ENCODE measurements around the gene RASA1. TPM values are rescaled to one million over a fixed set of nuclear protein-coding genes. Genes with fewer than 3 reads are reported as not detected.
A peak's percentile ranks its signal among the peaks of the same experiment; 100 is the strongest.

RASA1 gene
- total RNA-seq, 1 experiment from 2014 or later, result 23.0 TPM

DNA sequence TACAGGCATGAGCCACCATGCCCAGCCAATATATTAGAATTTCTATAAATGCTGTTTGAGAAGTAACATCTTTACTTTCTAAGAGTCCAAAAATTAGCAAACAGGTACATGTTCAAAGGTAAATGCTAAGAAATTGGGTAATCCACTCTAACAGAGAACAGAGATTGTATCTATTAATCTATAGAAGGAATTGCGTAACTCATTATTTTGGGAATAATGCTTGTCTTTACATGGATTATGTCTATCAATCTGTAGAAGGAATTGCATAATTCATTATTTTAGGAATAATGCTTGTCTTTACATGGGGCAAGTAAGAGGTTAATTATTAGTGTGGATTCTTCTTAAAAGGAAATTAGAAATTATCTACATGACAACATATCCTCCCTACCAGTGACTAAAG lies 114.5 kb downstream of the RASA1 start:
- TF ChIP-seq, protein P1, sequence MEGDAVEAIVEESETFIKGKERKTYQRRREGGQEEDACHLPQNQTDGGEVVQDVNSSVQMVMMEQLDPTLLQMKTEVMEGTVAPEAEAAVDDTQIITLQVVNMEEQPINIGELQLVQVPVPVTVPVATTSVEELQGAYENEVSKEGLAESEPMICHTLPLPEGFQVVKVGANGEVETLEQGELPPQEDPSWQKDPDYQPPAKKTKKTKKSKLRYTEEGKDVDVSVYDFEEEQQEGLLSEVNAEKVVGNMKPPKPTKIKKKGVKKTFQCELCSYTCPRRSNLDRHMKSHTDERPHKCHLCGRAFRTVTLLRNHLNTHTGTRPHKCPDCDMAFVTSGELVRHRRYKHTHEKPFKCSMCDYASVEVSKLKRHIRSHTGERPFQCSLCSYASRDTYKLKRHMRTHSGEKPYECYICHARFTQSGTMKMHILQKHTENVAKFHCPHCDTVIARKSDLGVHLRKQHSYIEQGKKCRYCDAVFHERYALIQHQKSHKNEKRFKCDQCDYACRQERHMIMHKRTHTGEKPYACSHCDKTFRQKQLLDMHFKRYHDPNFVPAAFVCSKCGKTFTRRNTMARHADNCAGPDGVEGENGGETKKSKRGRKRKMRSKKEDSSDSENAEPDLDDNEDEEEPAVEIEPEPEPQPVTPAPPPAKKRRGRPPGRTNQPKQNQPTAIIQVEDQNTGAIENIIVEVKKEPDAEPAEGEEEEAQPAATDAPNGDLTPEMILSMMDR (IDR thresholded peaks at IDR 0.05; ENCODE audit: insufficient read depth in 1 of 2, low read depth in 1 of 2, low read length in 1 of 2, severe bottlenecking in 1 of 2, unreplicated experiment in 1 of 2), result no peak
- Mint-ChIP-seq H3K27ac (ENCODE audit: unreplicated experiment) (no peak overlapping the region), H3K9me3 (ENCODE audit: unreplicated experiment) (no peaks in the 10 kb centered on the region), H3K36me3 (ENCODE audit: insufficient read depth, unreplicated experiment) (peaks cover 44% of the 10 kb centered on the region), H3K27me3 (ENCODE audit: insufficient read depth, unreplicated experiment) (no peaks in the 10 kb centered on the region), H3K4me3 (ENCODE audit: unreplicated experiment) (no peak overlapping the region), H3K4me1 (ENCODE audit: low read depth, unreplicated experiment) (peaks cover 6% of the 10 kb centered on the region)
- no peaks in the 10 kb centered on the region for H3K27me3 ChIP-seq (replicated peaks; ENCODE audit: control insufficient read depth, insufficient read depth, low read length)
- ChIA-PET POLR2A (no interaction called here), CTCF (no interaction called here)
- no peak for DNase-seq
- H3K9me3 ChIP-seq, result no peaks in the 10 kb centered on the region
- H3K4me1 ChIP-seq, result peaks cover 22% of the 10 kb centered on the region
- H3K36me3 ChIP-seq (ENCODE audit: control insufficient read depth, insufficient read depth, low read length), result no peaks in the 10 kb centered on the region
- intact Hi-C loops (cut with micrococcal nuclease; ENCODE audit: unreplicated experiment), result no loop called here
- no TSS peak for BruUV-seq (replicated peaks)
- H3K4me3 ChIP-seq (ENCODE audit: low read depth, low read length), result no peak overlapping the region

DNA sequence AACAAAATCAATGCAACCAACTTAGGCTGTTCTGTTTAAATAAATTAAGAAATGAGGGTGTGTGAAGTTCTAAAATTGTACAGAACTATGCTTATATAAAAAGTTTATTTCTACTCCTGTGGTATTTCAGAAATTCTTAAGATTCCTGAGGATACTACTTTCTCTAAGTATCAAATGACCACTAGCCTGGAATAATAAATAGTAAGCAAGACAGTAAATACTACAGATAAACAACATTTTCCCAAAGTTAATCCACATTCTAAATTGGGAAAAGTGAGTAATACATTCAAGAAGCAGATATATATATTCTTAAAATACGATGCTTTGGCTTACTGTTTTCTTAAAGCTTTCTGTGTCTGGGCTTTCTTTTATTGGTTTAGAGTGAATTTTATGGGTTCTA lies 115.5 kb downstream of the RASA1 start:
- Mint-ChIP-seq H3K4me1 (ENCODE audit: low read depth, unreplicated experiment) (peaks cover 6% of the 10 kb centered on the region), H3K4me3 (ENCODE audit: unreplicated experiment) (no peak overlapping the region), H3K27me3 (ENCODE audit: insufficient read depth, unreplicated experiment) (no peaks in the 10 kb centered on the region), H3K27ac (ENCODE audit: unreplicated experiment) (no peak overlapping the region), H3K9me3 (ENCODE audit: unreplicated experiment) (no peaks in the 10 kb centered on the region), H3K36me3 (ENCODE audit: insufficient read depth, unreplicated experiment) (peaks cover 44% of the 10 kb centered on the region)
- no peaks in the 10 kb centered on the region for H3K36me3 ChIP-seq (ENCODE audit: control insufficient read depth, insufficient read depth, low read length)
- BruUV-seq (replicated peaks), result no TSS peak
- intact Hi-C loops (cut with micrococcal nuclease; ENCODE audit: unreplicated experiment), result no loop called here
- CTCF ChIA-PET, result no interaction called here
- POLR2A ChIA-PET, result no interaction called here
- DNase-seq, result no peak
- peaks cover 22% of the 10 kb centered on the region for H3K4me1 ChIP-seq
- no peaks in the 10 kb centered on the region for H3K9me3 ChIP-seq
- no peaks in the 10 kb centered on the region for H3K27me3 ChIP-seq (replicated peaks; ENCODE audit: control insufficient read depth, insufficient read depth, low read length)
- TF ChIP-seq, protein P1 (IDR thresholded peaks at IDR 0.05; ENCODE audit: insufficient read depth in 1 of 2, low read depth in 1 of 2, low read length in 1 of 2, severe bottlenecking in 1 of 2, unreplicated experiment in 1 of 2), result no peak
- H3K4me3 ChIP-seq (ENCODE audit: low read depth, low read length), result no peak overlapping the region

GRCh38 chr5:87385802-87386201 lies 118.1 kb downstream of the RASA1 start:
- ChIA-PET CTCF (no interaction called here), POLR2A (interaction anchor here (1.0 kb wide), 1 partner anchor 27 kb away, joined by 3 read pairs; no protein-coding TSS in a partner anchor)
- Histone ChIP-seq H3K36me3 (ENCODE audit: control insufficient read depth, insufficient read depth, low read length) (no peaks in the 10 kb centered on the region), H3K4me3 (ENCODE audit: low read depth, low read length) (no peak overlapping the region), H3K9me3 (no peaks in the 10 kb centered on the region), H3K4me1 (peaks cover 22% of the 10 kb centered on the region), H3K27me3 (replicated peaks; ENCODE audit: control insufficient read depth, insufficient read depth, low read length) (no peaks in the 10 kb centered on the region)
- TF ChIP-seq, protein P1 (IDR thresholded peaks at IDR 0.05; ENCODE audit: insufficient read depth in 1 of 2, low read depth in 1 of 2, low read length in 1 of 2, severe bottlenecking in 1 of 2, unreplicated experiment in 1 of 2), result no peak
- Mint-ChIP-seq H3K9me3 (ENCODE audit: unreplicated experiment) (no peaks in the 10 kb centered on the region), H3K4me3 (ENCODE audit: unreplicated experiment) (no peak overlapping the region), H3K36me3 (ENCODE audit: insufficient read depth, unreplicated experiment) (peaks cover 45% of the 10 kb centered on the region), H3K4me1 (ENCODE audit: low read depth, unreplicated experiment) (peaks cover 6% of the 10 kb centered on the region), H3K27me3 (ENCODE audit: insufficient read depth, unreplicated experiment) (no peaks in the 10 kb centered on the region), H3K27ac (ENCODE audit: unreplicated experiment) (no peak overlapping the region)
- intact Hi-C loops (cut with micrococcal nuclease; ENCODE audit: unreplicated experiment), result loop anchor here (5.0 kb wide), 1 partner anchor 119 kb away; the partner anchor contains the start of gene RASA1
- BruUV-seq (replicated peaks), result no TSS peak
- DNase-seq, result peak in 1 of 2 experiments; percentile 8

Measured in Caco-2 (cell line).